ENCODE measurements around the gene LCNL1. TPM values are rescaled to one million over a fixed set of nuclear protein-coding genes. Genes with fewer than 3 reads are reported as not detected.

Gene LCNL1
- polyA plus RNA-seq, 1 donor: 0.09 TPM

DNA sequence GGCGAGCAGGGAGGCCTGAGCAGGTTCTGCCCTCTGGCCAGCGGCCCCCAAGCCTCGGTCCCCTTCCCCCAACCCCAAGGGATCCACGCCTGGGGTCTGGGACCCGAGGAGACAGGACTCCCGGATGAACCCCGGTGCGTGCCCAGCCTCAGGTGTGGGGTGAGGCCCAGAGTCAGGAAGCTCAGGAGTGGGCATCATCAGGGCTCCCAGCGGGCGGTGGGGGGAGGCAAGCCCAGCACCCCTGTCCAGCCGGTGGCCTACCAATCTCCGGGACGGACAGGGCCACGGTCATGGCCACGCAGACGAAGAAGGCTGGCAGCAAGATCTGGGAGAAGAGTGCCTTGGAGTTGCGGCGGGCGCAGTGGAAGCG lies 30.8 kb downstream of the LCNL1 start:
- H3K27me3 ChIP-seq (ENCODE audit: control insufficient read depth, insufficient read depth, low read length): no peaks in the 10 kb centered on the region
- no peak overlapping the region for H3K27ac ChIP-seq (ENCODE audit: low read length)
- DNase-seq: no peak
- no peaks in the 10 kb centered on the region for H3K4me1 ChIP-seq (ENCODE audit: control insufficient read depth, insufficient read depth, low read length)
- H3K36me3 ChIP-seq (ENCODE audit: control insufficient read depth, insufficient read depth, low read length): peaks cover 17% of the 10 kb centered on the region
- peaks cover 52% of the 10 kb centered on the region for H3K9me3 ChIP-seq (ENCODE audit: control insufficient read depth, low read depth, low read length)
- H3K4me3 ChIP-seq (ENCODE audit: low read length): no peak overlapping the region
- WGBS (ENCODE audit: insufficient coverage, low lambda C conversion rate): no CpG with 5 or more reads among the region's 20 CpGs

DNA sequence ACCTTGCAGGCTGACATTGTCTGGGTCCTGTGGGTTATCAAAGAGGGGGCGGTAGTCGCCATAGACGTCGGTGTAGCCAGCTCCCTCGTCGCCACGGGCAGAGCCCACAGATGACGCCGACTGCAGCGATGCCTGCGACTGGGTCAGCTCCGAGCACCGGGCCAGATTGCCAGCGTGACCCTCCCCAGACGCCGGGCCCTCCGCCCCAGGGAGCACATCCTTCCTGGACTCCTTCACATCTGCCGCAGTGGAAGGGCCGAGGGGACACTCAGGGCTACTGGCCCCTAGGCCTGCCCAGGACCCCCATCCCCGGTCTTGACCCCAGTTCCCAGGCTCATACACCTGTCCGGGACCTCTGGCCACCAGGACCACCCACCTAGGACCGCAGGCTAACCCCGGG lies 31.4 kb downstream of the LCNL1 start:
- no peak for DNase-seq
- Histone ChIP-seq H3K4me1 (ENCODE audit: control insufficient read depth, insufficient read depth, low read length) (no peaks in the 10 kb centered on the region), H3K9me3 (ENCODE audit: control insufficient read depth, low read depth, low read length) (peaks cover 55% of the 10 kb centered on the region), H3K27me3 (ENCODE audit: control insufficient read depth, insufficient read depth, low read length) (no peaks in the 10 kb centered on the region), H3K36me3 (ENCODE audit: control insufficient read depth, insufficient read depth, low read length) (peaks cover 17% of the 10 kb centered on the region), H3K4me3 (ENCODE audit: low read length) (no peak overlapping the region), H3K27ac (ENCODE audit: low read length) (no peak overlapping the region)
- WGBS (ENCODE audit: insufficient coverage, low lambda C conversion rate): no CpG with 5 or more reads among the region's 23 CpGs

DNA sequence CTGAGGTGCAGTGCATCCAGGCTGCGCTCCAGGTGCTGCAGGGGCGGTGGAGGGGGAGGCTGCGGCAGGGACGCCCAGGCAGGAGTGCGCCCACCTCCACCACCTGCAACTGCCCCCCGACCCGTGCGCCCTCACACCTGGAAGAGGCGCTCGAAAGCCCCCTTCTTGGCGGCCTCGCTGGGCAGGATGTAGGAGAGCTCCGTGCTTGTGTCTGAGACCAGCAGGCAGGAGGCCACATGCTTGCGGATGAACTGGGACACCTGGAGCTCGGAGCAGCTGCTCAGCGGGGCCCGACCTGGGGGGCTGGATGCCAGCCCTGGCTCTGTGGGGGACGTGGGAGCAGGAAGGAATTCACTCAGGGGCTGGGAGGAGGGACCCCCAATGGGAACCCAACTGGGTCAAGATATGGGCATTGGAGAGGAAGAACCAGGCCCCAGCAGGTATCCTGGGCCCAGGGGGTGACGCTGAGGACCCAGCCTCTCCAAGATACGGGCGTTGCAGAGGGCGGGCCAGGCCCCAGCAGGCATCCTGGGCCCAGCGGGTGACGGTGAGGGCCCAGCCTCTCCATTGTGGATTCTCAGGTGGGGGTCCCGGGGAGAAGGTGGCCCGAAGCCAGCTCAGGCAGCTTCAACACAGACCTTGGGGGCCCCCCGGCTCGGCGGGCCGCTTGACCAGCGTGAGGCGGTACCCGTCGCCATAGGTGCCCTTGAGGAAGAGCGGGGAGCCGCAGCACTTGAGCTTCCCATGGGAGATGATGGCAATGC lies 32.2 kb downstream of the LCNL1 start:
- Histone ChIP-seq H3K36me3 (ENCODE audit: control insufficient read depth, insufficient read depth, low read length) (peaks cover 17% of the 10 kb centered on the region), H3K27ac (ENCODE audit: low read length) (no peak overlapping the region), H3K4me1 (ENCODE audit: control insufficient read depth, insufficient read depth, low read length) (no peaks in the 10 kb centered on the region), H3K27me3 (ENCODE audit: control insufficient read depth, insufficient read depth, low read length) (no peaks in the 10 kb centered on the region), H3K4me3 (ENCODE audit: low read length) (no peak overlapping the region), H3K9me3 (ENCODE audit: control insufficient read depth, low read depth, low read length) (peaks cover 51% of the 10 kb centered on the region)
- WGBS (ENCODE audit: insufficient coverage, low lambda C conversion rate): no CpG with 5 or more reads among the region's 36 CpGs
- no peak for DNase-seq

DNA sequence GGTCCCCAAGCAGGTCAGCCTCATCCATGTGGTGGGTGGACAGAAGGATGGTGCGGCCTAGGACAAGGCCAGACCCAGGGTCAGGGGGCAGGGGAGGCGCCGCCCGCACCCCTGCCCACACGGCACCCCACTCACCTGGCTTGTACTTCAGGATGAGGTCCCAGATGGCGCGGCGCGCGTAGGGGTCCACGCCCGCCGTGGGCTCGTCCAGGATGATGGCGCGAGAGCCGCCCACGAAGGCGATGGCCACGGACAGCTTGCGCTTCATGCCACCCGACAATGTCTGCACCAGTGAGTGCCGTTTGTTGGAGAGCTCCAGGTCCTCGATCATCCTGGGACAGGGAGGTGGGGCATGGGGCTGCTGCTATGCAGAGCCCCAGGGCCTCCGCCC lies 32.7 kb downstream of the LCNL1 start:
- peaks cover 53% of the 10 kb centered on the region for H3K9me3 ChIP-seq (ENCODE audit: control insufficient read depth, low read depth, low read length)
- H3K4me3 ChIP-seq (ENCODE audit: low read length): no peak overlapping the region
- DNase-seq: no peak
- H3K36me3 ChIP-seq (ENCODE audit: control insufficient read depth, insufficient read depth, low read length): peaks cover 17% of the 10 kb centered on the region
- H3K4me1 ChIP-seq (ENCODE audit: control insufficient read depth, insufficient read depth, low read length): no peaks in the 10 kb centered on the region
- H3K27ac ChIP-seq (ENCODE audit: low read length): no peak overlapping the region
- WGBS (ENCODE audit: insufficient coverage, low lambda C conversion rate): no CpG with 5 or more reads among the region's 25 CpGs
- H3K27me3 ChIP-seq (ENCODE audit: control insufficient read depth, insufficient read depth, low read length): no peaks in the 10 kb centered on the region

DNA sequence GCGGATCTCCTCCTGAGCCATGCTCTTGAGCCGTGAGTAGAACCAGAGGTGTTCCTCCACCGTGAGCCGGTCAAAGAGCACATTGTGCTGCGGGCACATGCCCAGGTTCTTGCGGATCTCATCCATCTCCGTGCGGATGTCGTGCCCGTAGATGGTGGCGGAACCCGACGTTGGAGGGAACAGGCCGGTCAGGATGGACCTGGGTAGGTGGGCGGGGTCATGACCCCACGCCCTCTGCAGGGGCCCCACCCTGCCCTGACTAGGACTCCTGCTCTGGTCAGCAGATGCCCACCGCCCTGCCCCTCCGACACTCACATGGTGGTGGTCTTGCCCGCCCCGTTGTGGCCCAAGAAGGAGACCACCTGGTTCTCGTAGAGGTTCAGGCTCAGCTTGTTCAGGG lies 33.2 kb downstream of the LCNL1 start:
- H3K9me3 ChIP-seq (ENCODE audit: control insufficient read depth, low read depth, low read length): peaks cover 55% of the 10 kb centered on the region
- H3K4me3 ChIP-seq (ENCODE audit: low read length): no peak overlapping the region
- DNase-seq: no peak
- H3K4me1 ChIP-seq (ENCODE audit: control insufficient read depth, insufficient read depth, low read length): no peaks in the 10 kb centered on the region
- peaks cover 17% of the 10 kb centered on the region for H3K36me3 ChIP-seq (ENCODE audit: control insufficient read depth, insufficient read depth, low read length)
- H3K27ac ChIP-seq (ENCODE audit: low read length): no peak overlapping the region
- no CpG with 5 or more reads among the region's 21 CpGs for WGBS (ENCODE audit: insufficient coverage, low lambda C conversion rate)
- H3K27me3 ChIP-seq (ENCODE audit: control insufficient read depth, insufficient read depth, low read length): no peaks in the 10 kb centered on the region

DNA sequence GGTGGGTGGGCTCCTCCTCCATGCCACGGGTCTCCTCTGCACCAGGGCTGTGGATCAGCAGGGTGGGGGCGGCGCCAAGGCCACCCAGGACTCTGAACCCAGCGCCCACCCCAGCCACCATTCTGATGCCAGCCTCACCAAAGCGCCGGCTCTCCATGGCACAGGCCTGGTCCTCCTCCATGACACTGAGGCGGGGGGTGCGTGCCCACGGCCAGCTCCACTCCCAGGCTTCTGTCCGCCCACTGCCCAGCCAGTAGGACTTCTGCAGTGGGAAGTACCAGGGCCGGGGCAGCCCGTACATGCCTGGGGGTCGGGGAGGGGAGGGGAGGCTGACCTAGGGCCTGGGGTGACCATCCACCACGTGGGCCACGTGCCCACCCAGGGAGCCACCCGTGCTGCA lies 33.6 kb downstream of the LCNL1 start:
- H3K4me3 ChIP-seq (ENCODE audit: low read length): no peak overlapping the region
- WGBS (ENCODE audit: insufficient coverage, low lambda C conversion rate): no CpG with 5 or more reads among the region's 16 CpGs
- peaks cover 58% of the 10 kb centered on the region for H3K9me3 ChIP-seq (ENCODE audit: control insufficient read depth, low read depth, low read length)
- H3K27me3 ChIP-seq (ENCODE audit: control insufficient read depth, insufficient read depth, low read length): no peaks in the 10 kb centered on the region
- no peak for DNase-seq
- H3K27ac ChIP-seq (ENCODE audit: low read length): no peak overlapping the region
- H3K36me3 ChIP-seq (ENCODE audit: control insufficient read depth, insufficient read depth, low read length): peaks cover 17% of the 10 kb centered on the region
- peaks cover 4% of the 10 kb centered on the region for H3K4me1 ChIP-seq (ENCODE audit: control insufficient read depth, insufficient read depth, low read length)

DNA sequence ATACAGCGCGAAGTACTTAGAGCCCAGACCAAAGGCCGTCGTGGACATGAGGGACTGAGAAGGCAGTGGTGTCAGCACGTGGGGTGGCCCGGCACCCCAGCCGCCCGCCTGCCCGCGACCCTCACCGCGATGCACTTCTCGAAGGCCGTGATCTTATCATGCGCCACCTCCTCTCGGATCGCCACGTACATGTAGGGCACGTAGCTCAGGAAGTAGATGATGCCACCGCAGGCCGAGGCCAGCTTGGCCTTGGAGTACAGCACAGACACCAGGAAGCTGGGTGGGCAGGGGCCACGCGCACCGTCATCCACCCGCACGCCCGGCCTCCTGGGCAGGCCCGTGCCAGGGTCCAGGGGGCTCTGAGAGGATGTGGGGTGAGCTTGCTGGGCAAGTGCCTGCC lies 34.3 kb downstream of the LCNL1 start:
- no peak for DNase-seq
- H3K27me3 ChIP-seq (ENCODE audit: control insufficient read depth, insufficient read depth, low read length): no peaks in the 10 kb centered on the region
- no peak overlapping the region for H3K4me3 ChIP-seq (ENCODE audit: low read length)
- peaks cover 7% of the 10 kb centered on the region for H3K4me1 ChIP-seq (ENCODE audit: control insufficient read depth, insufficient read depth, low read length)
- WGBS (ENCODE audit: insufficient coverage, low lambda C conversion rate): no CpG with 5 or more reads among the region's 28 CpGs
- peaks cover 58% of the 10 kb centered on the region for H3K9me3 ChIP-seq (ENCODE audit: control insufficient read depth, low read depth, low read length)
- H3K27ac ChIP-seq (ENCODE audit: low read length): no peak overlapping the region
- H3K36me3 ChIP-seq (ENCODE audit: control insufficient read depth, insufficient read depth, low read length): peaks cover 17% of the 10 kb centered on the region

DNA sequence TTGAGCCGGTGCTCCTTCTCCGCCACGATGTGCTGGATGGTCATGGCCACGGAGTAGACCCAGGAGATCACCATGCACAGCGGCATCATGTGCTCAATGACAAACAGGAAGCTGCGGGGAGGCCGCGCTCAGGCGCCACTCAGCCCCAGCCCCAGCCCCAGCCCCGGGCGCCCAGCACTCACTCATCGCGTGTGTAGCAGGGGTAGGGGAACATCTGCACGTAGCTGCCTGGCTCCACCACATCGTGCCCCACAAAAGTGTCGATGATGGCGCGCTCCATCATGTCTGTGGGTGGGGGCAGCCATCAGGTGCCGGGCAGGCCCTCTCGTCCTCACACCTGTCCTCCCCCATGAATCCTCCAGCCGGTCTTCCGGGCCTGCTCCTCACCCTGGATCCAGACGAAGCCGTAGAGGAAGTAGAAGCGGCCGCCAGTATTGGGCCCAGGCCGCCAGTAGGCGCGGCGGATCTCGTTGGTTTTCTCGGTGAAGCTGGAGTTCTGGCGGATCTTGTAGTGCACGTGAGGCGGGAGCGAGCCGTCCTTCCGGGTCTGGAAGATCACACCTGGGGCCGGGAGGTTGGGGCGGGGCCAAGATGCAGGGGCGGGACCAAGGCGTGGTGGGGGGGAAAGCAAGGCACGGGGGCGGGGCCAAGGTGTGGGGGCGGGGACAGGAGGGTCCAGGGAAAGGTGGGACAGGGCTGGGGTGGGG lies 35.2 kb downstream of the LCNL1 start:
- no peak overlapping the region for H3K4me3 ChIP-seq (ENCODE audit: low read length)
- WGBS (ENCODE audit: insufficient coverage, low lambda C conversion rate): no CpG with 5 or more reads among the region's 45 CpGs
- peaks cover 17% of the 10 kb centered on the region for H3K36me3 ChIP-seq (ENCODE audit: control insufficient read depth, insufficient read depth, low read length)

DNA sequence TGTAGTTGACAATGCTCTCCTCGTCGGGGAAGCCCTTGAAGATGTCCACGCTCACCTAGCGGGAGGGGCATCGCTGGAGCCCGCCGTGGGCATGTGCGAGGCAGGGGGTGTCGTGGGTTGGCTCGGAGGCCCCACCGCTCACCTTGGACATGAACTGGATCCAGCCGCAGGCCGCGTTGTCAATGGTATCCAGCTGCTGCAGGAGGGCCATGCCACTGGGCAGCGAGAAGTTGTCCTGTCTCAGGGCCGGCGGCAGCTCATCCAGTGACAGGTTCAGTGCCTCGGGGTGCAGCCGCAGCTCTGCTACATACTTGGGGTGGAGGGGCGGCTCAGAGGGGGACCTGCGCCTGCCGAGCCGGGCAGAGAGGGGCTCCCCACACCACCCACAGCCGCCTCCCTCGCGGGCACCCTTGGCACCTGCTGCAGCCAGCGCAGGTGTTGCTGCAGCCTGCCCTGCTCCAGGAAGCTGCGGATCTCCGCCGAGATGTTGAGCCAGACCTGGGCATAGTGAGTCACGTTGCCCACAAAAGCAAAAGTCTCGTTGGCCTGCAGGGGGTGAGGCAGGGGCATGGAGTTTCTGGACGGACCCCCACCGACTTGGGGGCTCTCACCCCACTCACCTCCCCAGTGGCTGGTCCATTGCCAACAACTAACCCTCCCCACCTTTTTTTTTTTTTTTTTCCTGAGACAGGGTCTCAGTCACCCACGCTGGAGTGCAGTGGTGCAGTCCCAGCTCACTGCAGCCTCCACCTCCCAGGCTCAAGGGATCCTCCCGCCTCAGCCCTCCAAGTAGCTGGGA lies 36.2 kb downstream of the LCNL1 start:
- no peak for DNase-seq
- H3K9me3 ChIP-seq (ENCODE audit: control insufficient read depth, low read depth, low read length): peaks cover 52% of the 10 kb centered on the region
- H3K27me3 ChIP-seq (ENCODE audit: control insufficient read depth, insufficient read depth, low read length): no peaks in the 10 kb centered on the region
- H3K4me1 ChIP-seq (ENCODE audit: control insufficient read depth, insufficient read depth, low read length): peaks cover 21% of the 10 kb centered on the region
- no peak overlapping the region for H3K27ac ChIP-seq (ENCODE audit: low read length)
- H3K4me3 ChIP-seq (ENCODE audit: low read length): no peak overlapping the region
- H3K36me3 ChIP-seq (ENCODE audit: control insufficient read depth, insufficient read depth, low read length): peaks cover 17% of the 10 kb centered on the region
- WGBS (ENCODE audit: insufficient coverage, low lambda C conversion rate): no CpG with 5 or more reads among the region's 36 CpGs

More for the DNA sequence above, 35.2 kb downstream of the LCNL1 start:
- H3K27ac ChIP-seq (ENCODE audit: low read length): no peak overlapping the region
- H3K9me3 ChIP-seq (ENCODE audit: control insufficient read depth, low read depth, low read length): peaks cover 59% of the 10 kb centered on the region
- DNase-seq: no peak
- peaks cover 16% of the 10 kb centered on the region for H3K4me1 ChIP-seq (ENCODE audit: control insufficient read depth, insufficient read depth, low read length)
- H3K27me3 ChIP-seq (ENCODE audit: control insufficient read depth, insufficient read depth, low read length): no peaks in the 10 kb centered on the region

DNA sequence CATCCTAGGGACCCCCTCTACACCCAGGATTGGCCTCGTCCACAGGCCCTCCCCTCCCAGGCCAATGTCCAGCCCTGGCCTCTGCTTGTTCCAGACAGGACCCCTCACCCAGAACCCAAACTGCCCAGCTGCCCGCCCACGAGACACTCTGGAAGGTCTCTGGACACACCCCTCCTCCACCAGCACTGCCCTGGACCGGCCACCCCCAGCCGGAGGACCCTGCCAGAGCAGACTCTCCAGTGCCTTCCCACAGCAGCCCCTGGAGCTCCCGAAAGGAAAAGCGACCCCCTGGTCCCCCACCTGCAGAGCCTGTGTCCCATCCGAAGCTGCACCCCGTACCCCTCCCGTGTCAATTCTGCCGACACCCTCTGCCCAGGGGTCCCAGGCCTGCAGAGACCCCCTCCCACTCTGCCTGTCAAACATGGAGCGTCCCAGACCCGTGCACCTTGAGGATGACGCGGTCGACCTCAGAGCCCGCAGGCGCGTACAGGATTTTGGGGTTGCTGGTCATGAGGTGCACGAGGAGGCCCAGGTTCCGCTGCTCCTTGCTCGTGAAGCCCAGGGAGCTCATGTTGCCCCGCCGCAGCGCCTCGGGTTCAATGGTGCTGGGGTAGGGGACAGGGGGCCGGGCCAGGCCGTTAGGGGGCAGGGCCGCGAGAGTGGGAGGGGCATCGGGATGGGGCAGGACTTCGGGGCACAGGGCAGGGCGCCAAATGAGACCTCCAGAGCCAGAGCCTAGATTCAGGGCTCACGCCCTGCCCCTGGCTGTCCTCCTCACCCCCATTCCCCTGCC lies 37.3 kb downstream of the LCNL1 start:
- H3K36me3 ChIP-seq (ENCODE audit: control insufficient read depth, insufficient read depth, low read length): peaks cover 12% of the 10 kb centered on the region
- H3K4me3 ChIP-seq (ENCODE audit: low read length): no peak overlapping the region

More for the DNA sequence above, 37.3 kb downstream of the LCNL1 start:
- no peak for DNase-seq
- H3K4me1 ChIP-seq (ENCODE audit: control insufficient read depth, insufficient read depth, low read length): peaks cover 21% of the 10 kb centered on the region
- H3K9me3 ChIP-seq (ENCODE audit: control insufficient read depth, low read depth, low read length): peaks cover 41% of the 10 kb centered on the region
- H3K27me3 ChIP-seq (ENCODE audit: control insufficient read depth, insufficient read depth, low read length): no peaks in the 10 kb centered on the region
- WGBS (ENCODE audit: insufficient coverage, low lambda C conversion rate): no CpG with 5 or more reads among the region's 34 CpGs
- no peak overlapping the region for H3K27ac ChIP-seq (ENCODE audit: low read length)
